Erythroblast (primary cell): ENCODE measurements around the gene ADAMTS2.

Experiments used
- GATA1 ChIP-seq: IDR thresholded peaks from 2 replicates; pipeline ENCODE4 v1.6.1; 2011; ENCODE audit warnings: low read depth, mild to moderate bottlenecking, control low read depth, low read length, moderate library complexity
- POLR2A ChIP-seq: IDR thresholded peaks from 2 replicates; pipeline ENCODE4 v1.6.1; 2011; ENCODE audit warnings: mild to moderate bottlenecking, low read length

GRCh38 chr5:179311581-179311980 is 33.7 kb downstream of the ADAMTS2 start:
- TF ChIP-seq POLR2A (no peak), GATA1 (no peak)
